SK-N-SH treated with all-trans-retinoic acid at 6 μM for 48 hours (cell line): ENCODE results near the gene SCAMP3.

Experiments
- ATAC-seq: fragments of 200-7000 bp; cut with Tn5 transposase; 3 replicates; pipeline ENCODE4 v1.9.1; 2020; ENCODE audit warnings: mild to moderate bottlenecking, moderate library complexity
- BACH2 ChIP-seq: fragments of 250-450 bp; sonication (Bioruptor Pico); IDR thresholded peaks from 2 replicates; pipeline ENCODE4 v1.9.0; 2021; ENCODE audit warnings: mild to moderate bottlenecking, borderline replicate concordance
- CSDC2 ChIP-seq: fragments of 250-450 bp; sonication (Bioruptor Pico); IDR thresholded peaks from 2 replicates; pipeline ENCODE4 v1.5.0; 2020; ENCODE audit warnings: mild to moderate bottlenecking, moderate library complexity
- CSRNP3 ChIP-seq: fragments of 250-450 bp; sonication (Bioruptor Pico); IDR thresholded peaks from 2 replicates; pipeline ENCODE4 v1.5.1; 2021; ENCODE audit warnings: mild to moderate bottlenecking, moderate library complexity
- ESRRG ChIP-seq: fragments of 250-450 bp; sonication (Bioruptor Pico); IDR thresholded peaks from 2 replicates; pipeline ENCODE4 v1.6.1; 2021; ENCODE audit warnings: mild to moderate bottlenecking
- GLIS3 ChIP-seq: fragments of 250-450 bp; sonication (Bioruptor Pico); IDR thresholded peaks from 2 replicates; pipeline ENCODE4 v1.5.0; 2020; ENCODE audit warnings: mild to moderate bottlenecking, moderate library complexity
- PATZ1 ChIP-seq: fragments of 250-450 bp; sonication (Bioruptor Pico); IDR thresholded peaks from 2 replicates; pipeline ENCODE4 v1.8.0; 2020; ENCODE audit warnings: mild to moderate bottlenecking, moderate library complexity, borderline replicate concordance
- POU6F1 ChIP-seq: fragments of 250-450 bp; sonication (Bioruptor Pico); IDR thresholded peaks from 2 replicates; pipeline ENCODE4 v1.8.0; 2021; ENCODE audit warnings: low read depth, mild to moderate bottlenecking, moderate library complexity, borderline replicate concordance
- PPARA ChIP-seq: fragments of 250-450 bp; sonication (Bioruptor Pico); IDR thresholded peaks from 2 replicates; pipeline ENCODE4 v1.5.0; 2020; ENCODE audit warnings: mild to moderate bottlenecking, borderline replicate concordance
- RARB ChIP-seq: fragments of 250-450 bp; sonication (Bioruptor Pico); IDR thresholded peaks from 2 replicates; pipeline ENCODE4 v1.8.0; 2021; ENCODE audit warnings: mild to moderate bottlenecking, moderate library complexity
- TCF4 ChIP-seq: fragments of 250-450 bp; sonication (Bioruptor Pico); IDR thresholded peaks from 2 replicates; pipeline ENCODE4 v1.8.0; 2021; ENCODE audit warnings: mild to moderate bottlenecking, moderate library complexity, borderline replicate concordance
- ZC3H10 ChIP-seq: fragments of 250-450 bp; sonication (Bioruptor Pico); IDR thresholded peaks from 2 replicates; pipeline ENCODE4 v1.5.1; 2021; ENCODE audit warnings: mild to moderate bottlenecking, moderate library complexity
- ZFP3 ChIP-seq: fragments of 250-450 bp; sonication (Bioruptor Pico); IDR thresholded peaks from 2 replicates; pipeline ENCODE4 v1.5.0; 2020; ENCODE audit warnings: mild to moderate bottlenecking, moderate library complexity
- ZNF70 ChIP-seq: fragments of 450-650 bp; formaldehyde crosslinking; IDR thresholded peaks from 2 replicates; pipeline ENCODE4 v1.5.0; 2020; ENCODE audit warnings: mild to moderate bottlenecking, moderate library complexity
- TF ChIP-seq, protein P1 (sequence below): fragments of 250-450 bp; sonication (Bioruptor Pico); IDR thresholded peaks from 2 replicates; pipeline ENCODE4 v1.5.0; 2020; ENCODE audit warnings: mild to moderate bottlenecking, moderate library complexity

SCAMP3 gene

DNA sequence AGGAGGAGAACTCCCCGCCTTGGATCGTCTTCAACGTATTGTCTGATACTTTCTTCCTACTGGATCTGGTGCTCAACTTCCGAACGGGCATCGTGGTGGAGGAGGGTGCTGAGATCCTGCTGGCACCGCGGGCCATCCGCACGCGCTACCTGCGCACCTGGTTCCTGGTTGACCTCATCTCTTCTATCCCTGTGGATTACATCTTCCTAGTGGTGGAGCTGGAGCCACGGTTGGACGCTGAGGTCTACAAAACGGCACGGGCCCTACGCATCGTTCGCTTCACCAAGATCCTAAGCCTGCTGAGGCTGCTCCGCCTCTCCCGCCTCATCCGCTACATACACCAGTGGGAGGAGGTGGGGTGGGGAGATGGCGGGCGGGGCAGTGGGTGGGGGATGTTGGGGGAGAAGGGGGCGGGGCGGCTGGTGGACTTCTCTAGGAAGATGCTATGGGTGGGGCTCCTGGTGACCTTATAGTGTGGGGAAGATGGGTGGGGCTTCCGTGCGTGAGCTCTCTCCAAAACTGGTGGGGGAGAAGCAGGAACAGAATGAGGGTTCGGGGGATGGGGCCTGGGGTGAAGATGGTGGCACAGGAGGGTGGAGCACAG, 20.4 kb upstream of the SCAMP3 start (continued):
- TF ChIP-seq, protein P1, sequence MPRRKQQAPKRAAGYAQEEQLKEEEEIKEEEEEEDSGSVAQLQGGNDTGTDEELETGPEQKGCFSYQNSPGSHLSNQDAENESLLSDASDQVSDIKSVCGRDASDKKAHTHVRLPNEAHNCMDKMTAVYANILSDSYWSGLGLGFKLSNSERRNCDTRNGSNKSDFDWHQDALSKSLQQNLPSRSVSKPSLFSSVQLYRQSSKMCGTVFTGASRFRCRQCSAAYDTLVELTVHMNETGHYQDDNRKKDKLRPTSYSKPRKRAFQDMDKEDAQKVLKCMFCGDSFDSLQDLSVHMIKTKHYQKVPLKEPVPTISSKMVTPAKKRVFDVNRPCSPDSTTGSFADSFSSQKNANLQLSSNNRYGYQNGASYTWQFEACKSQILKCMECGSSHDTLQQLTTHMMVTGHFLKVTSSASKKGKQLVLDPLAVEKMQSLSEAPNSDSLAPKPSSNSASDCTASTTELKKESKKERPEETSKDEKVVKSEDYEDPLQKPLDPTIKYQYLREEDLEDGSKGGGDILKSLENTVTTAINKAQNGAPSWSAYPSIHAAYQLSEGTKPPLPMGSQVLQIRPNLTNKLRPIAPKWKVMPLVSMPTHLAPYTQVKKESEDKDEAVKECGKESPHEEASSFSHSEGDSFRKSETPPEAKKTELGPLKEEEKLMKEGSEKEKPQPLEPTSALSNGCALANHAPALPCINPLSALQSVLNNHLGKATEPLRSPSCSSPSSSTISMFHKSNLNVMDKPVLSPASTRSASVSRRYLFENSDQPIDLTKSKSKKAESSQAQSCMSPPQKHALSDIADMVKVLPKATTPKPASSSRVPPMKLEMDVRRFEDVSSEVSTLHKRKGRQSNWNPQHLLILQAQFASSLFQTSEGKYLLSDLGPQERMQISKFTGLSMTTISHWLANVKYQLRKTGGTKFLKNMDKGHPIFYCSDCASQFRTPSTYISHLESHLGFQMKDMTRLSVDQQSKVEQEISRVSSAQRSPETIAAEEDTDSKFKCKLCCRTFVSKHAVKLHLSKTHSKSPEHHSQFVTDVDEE (CRISPR knock-in tag): no peak
- no peak for TF ChIP-seq PPARA (CRISPR knock-in tag)
- TF ChIP-seq CSRNP3 (CRISPR knock-in tag): no peak
- no peak for TF ChIP-seq ZC3H10 (CRISPR knock-in tag)
- TF ChIP-seq ZNF70 (CRISPR knock-in tag): no peak
- TF ChIP-seq BACH2 (CRISPR knock-in tag): no peak
- no peak for TF ChIP-seq ESRRG (CRISPR knock-in tag)

GRCh38 chr1:155279268-155279667, 17.1 kb upstream of the SCAMP3 start:
- no peak for ATAC-seq
- no peak for TF ChIP-seq ESRRG (CRISPR knock-in tag)
- no peak for TF ChIP-seq CSRNP3 (CRISPR knock-in tag)
- no peak for TF ChIP-seq ZC3H10 (CRISPR knock-in tag)
- TF ChIP-seq CSDC2 (CRISPR knock-in tag): no peak
- TF ChIP-seq ZFP3: no peak
- TF ChIP-seq TCF4 (CRISPR knock-in tag): no peak
- no peak for TF ChIP-seq GLIS3
- no peak for TF ChIP-seq PATZ1

GRCh38 chr1:155278689-155279160, 16.6 kb upstream of the SCAMP3 start:
- TF ChIP-seq ZC3H10 (CRISPR knock-in tag): no peak
- no peak for TF ChIP-seq POU6F1 (CRISPR knock-in tag)
- no peak for TF ChIP-seq GLIS3
- TF ChIP-seq, protein P1 (CRISPR knock-in tag): no peak
- TF ChIP-seq RARB: no peak
- ATAC-seq: no peak
